Astrocyte of the cerebellum (primary cell): ENCODE data around the gene PRR13.
A peak's percentile ranks its signal among the peaks of the same experiment; 100 is the strongest.

Source experiments
- DNase-seq: peaks from one replicate; pipeline ENCODE4 v3.0.0-alpha.2; 2011; ENCODE audit warnings: low read depth
- H3K4me3 ChIP-seq: 2 replicates; pipeline ENCODE4 v1.5.1; 2011; ENCODE audit warnings: mild to moderate bottlenecking, low read depth, low read length, moderate library complexity
- CTCF ChIP-seq: IDR thresholded peaks from 2 replicates; pipeline ENCODE4 v1.5.1; 2012; ENCODE audit warnings: low read length, low read depth, moderate library complexity, mild to moderate bottlenecking; ENCODE audit errors: missing control alignments
- in situ Hi-C: cut with HindIII; loops from 2 replicates; pipeline ENCODE4 v1.10.0; 2017; ENCODE audit warnings: low sequenced_read_pairs

Gene PRR13

GRCh38 chr12:53450936-53451335 lies 9.4 kb downstream of the PRR13 start:
- TF ChIP-seq CTCF = no peak
- DNase-seq = no peak

GRCh38 chr12:53451661-53452158 lies 10.2 kb downstream of the PRR13 start, which contains the start of gene PCBP2:
PCBP2 (plus strand) TSS chr12:53452102; CDS start chr12:53454801, 2,699 bp downstream.
- in situ Hi-C loops = no loop called here
- DNase-seq = peak; percentile 99
- peak within 1 kb of the TSS; percentile 90 for H3K4me3 ChIP-seq
- TF ChIP-seq CTCF = peak; percentile 89

More at GRCh38 chr12:53450936-53451335, 9.4 kb downstream of the PRR13 start:
- H3K4me3 ChIP-seq = no peak overlapping the region
- in situ Hi-C loops = no loop called here

DNA sequence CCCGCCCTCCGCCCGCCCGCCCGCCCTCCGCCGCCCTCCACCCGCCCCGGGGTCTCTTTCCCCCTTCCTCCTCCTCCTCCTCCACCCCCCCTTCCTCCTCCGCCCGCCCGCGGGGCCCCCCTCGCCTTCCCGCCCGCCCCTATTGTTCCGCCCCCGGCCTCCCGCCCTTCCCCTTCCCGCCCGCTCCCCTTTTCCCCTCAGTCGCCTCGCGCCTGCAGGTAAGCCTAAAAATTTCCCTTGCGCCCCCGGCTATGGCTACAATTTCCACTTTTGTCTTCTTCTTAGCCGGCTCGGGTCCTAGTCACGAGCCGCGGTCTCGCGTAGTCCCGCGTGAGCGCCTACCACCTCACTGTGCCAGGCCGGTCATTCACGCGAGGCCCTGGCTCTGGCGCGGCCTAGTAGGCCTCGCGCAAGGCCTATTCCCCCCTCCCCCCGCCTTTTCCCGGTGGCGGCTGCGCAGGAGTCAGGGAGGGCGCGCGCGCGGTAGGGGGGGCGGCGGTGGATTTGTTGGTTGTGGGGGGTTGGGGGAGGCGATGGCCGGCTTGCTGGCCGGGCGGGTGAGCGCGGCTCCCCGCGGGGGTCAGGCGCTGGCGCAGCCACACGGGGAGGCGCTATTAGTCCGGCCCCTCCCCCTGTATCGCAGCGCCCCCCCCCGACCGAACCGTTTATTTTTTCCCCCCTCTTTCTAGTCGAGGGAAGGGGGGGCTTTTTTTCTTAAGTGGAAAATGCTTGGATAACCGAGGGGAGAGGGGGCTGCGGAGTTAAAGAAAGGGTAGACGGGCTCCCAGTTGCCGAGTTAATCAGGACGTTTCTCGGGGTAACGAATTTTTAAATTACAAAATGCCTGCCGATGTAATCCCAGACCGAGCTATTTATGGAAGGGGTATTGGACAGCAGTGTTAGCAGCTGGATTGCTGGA lies 10.9 kb downstream of the PRR13 start:
- in situ Hi-C loops = no loop called here
- H3K4me3 ChIP-seq = peak overlapping the region; percentile 90
- peak; percentile 66 for DNase-seq
- TF ChIP-seq CTCF = peak; percentile 22

DNA sequence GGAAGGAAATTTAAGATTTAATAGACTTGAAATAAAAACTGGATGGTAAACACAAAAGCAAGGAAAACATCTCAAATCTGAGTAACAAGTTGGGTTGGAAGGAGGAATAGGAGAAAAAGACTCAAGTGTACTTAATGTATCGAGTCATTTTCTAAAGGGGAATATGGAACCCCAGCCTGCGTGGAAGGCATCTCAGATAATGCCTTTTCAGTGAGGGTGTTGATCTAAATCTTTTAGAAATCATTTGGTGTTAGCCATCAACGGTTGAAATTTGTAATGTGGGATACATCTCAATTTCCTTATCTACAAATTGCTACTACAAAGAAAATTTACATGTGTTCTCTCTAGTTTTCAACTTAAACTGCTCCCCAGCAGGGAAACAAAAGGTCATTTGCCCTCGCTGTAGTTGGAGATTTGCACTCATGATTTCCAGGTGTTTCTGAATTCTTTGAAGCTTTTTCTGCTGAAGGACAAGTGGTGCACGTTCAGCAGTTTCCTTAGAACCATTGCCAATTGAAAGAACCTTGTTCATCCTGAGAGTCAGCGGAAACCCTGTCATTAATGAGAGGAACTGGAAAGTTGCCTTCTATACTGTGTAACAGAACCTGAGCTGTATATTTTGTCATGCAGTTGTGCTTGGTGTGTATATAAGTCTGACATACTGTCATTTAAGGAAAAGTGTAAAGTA lies 12.6 kb downstream of the PRR13 start:
- H3K4me3 ChIP-seq = peak overlapping the region; percentile 90
- TF ChIP-seq CTCF = no peak
- no peak for DNase-seq
- in situ Hi-C loops = no loop called here

GRCh38 chr12:53454707-53455106 lies 13.2 kb downstream of the PRR13 start:
- no peak for DNase-seq
- H3K4me3 ChIP-seq = no peak overlapping the region
- in situ Hi-C loops = no loop called here
- TF ChIP-seq CTCF = no peak

GRCh38 chr12:53456654-53457366 lies 15.3 kb downstream of the PRR13 start:
- no peak overlapping the region for H3K4me3 ChIP-seq
- in situ Hi-C loops = no loop called here
- no peak for DNase-seq
- no peak for TF ChIP-seq CTCF
